Measurements from ENCODE around the gene C1QTNF7. TPM values are rescaled to one million over a fixed set of nuclear protein-coding genes. Genes with fewer than 3 reads are reported as not detected.

The C1QTNF7 gene
- total RNA-seq, 1 experiment from 2014 or later = 0.04 TPM

DNA sequence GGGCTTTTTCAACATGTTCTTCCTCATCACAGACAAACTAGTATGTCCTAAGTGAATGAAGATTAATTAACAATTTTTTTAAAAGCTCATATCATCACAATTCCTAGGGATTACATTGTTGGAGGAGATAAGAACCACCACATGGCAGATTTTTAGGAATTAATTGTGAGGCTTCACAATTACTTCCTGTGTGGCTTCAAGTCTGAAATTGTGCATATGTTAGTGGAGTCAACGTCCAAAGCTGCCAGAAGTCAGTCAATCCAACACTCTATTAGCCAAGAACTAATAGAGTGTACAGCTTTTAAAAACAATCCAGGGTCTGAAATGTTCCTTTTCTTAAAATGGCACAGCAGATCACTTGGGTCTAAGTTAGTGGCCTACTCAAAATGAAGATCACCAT is 49.3 kb upstream of the C1QTNF7 start (continued):
- TF ChIP-seq ZNF512 (CRISPR knock-in tag; IDR thresholded peaks at IDR 0.05; ENCODE audit: borderline replicate concordance) (no peak), ESRRA (CRISPR knock-in tag; IDR thresholded peaks at IDR 0.05; ENCODE audit: borderline replicate concordance) (no peak), MLX (CRISPR knock-in tag; IDR thresholded peaks at IDR 0.05) (no peak)

GRCh38 chr4:15381806-15382338 is 46.0 kb upstream of the C1QTNF7 start:
- Mint-ChIP-seq H3K4me3 (no peak overlapping the region), H3K9me3 (no peaks in the 10 kb centered on the region), H3K27ac (no peak overlapping the region), H3K36me3 (no peaks in the 10 kb centered on the region), H3K27me3 (ENCODE audit: low read depth) (no peaks in the 10 kb centered on the region), H3K4me1 (peaks cover 21% of the 10 kb centered on the region)
- POLR2A ChIA-PET = no interaction called here
- DNase-seq (ENCODE audit: low spot score) (no peak), ATAC-seq (no peak)
- TF ChIP-seq CDX4 (CRISPR knock-in tag; IDR thresholded peaks at IDR 0.05; ENCODE audit: borderline replicate concordance) (no peak), MYBL2 (CRISPR knock-in tag; IDR thresholded peaks at IDR 0.05) (no peak), FOXJ3 (CRISPR knock-in tag; IDR thresholded peaks at IDR 0.05; ENCODE audit: borderline replicate concordance) (no peak), SMAD4 (CRISPR knock-in tag; IDR thresholded peaks at IDR 0.05) (no peak), NFE2L1 (CRISPR knock-in tag; IDR thresholded peaks at IDR 0.05) (no peak), ZMAT4 (CRISPR knock-in tag; IDR thresholded peaks at IDR 0.05) (no peak), ZNF512 (CRISPR knock-in tag; IDR thresholded peaks at IDR 0.05; ENCODE audit: borderline replicate concordance) (no peak), JAZF1 (CRISPR knock-in tag; IDR thresholded peaks at IDR 0.05) (no peak)
- TF ChIP-seq, protein P1, sequence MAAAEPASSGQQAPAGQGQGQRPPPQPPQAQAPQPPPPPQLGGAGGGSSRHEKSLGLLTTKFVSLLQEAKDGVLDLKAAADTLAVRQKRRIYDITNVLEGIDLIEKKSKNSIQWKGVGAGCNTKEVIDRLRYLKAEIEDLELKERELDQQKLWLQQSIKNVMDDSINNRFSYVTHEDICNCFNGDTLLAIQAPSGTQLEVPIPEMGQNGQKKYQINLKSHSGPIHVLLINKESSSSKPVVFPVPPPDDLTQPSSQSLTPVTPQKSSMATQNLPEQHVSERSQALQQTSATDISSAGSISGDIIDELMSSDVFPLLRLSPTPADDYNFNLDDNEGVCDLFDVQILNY (CRISPR knock-in tag; IDR thresholded peaks at IDR 0.05) = no peak
- TF ChIP-seq, protein P2, sequence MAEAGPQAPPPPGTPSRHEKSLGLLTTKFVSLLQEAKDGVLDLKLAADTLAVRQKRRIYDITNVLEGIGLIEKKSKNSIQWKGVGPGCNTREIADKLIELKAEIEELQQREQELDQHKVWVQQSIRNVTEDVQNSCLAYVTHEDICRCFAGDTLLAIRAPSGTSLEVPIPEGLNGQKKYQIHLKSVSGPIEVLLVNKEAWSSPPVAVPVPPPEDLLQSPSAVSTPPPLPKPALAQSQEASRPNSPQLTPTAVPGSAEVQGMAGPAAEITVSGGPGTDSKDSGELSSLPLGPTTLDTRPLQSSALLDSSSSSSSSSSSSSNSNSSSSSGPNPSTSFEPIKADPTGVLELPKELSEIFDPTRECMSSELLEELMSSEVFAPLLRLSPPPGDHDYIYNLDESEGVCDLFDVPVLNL (CRISPR knock-in tag; IDR thresholded peaks at IDR 0.05; ENCODE audit: borderline replicate concordance, low read depth) = no peak
- TF ChIP-seq, protein P3, sequence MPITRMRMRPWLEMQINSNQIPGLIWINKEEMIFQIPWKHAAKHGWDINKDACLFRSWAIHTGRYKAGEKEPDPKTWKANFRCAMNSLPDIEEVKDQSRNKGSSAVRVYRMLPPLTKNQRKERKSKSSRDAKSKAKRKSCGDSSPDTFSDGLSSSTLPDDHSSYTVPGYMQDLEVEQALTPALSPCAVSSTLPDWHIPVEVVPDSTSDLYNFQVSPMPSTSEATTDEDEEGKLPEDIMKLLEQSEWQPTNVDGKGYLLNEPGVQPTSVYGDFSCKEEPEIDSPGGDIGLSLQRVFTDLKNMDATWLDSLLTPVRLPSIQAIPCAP (CRISPR knock-in tag; IDR thresholded peaks at IDR 0.05) = no peak
- CTCF ChIA-PET = no interaction called here

GRCh38 chr4:15382669-15383273 is 45.1 kb upstream of the C1QTNF7 start:
- Mint-ChIP-seq H3K4me3 (no peak overlapping the region), H3K9me3 (no peaks in the 10 kb centered on the region), H3K27ac (no peak overlapping the region), H3K27me3 (ENCODE audit: low read depth) (no peaks in the 10 kb centered on the region), H3K4me1 (peaks cover 12% of the 10 kb centered on the region), H3K36me3 (no peaks in the 10 kb centered on the region)
- ChIA-PET POLR2A (no interaction called here), CTCF (no interaction called here)
- DNase-seq (ENCODE audit: low spot score) (no peak), ATAC-seq (no peak)
- TF ChIP-seq NFE2L1 (CRISPR knock-in tag; IDR thresholded peaks at IDR 0.05) (no peak), AFF4 (CRISPR knock-in tag; IDR thresholded peaks at IDR 0.05; ENCODE audit: borderline replicate concordance) (no peak), MLX (CRISPR knock-in tag; IDR thresholded peaks at IDR 0.05) (no peak), ZNF121 (CRISPR knock-in tag; IDR thresholded peaks at IDR 0.05) (no peak), HMGA2 (CRISPR knock-in tag; IDR thresholded peaks at IDR 0.05) (no peak), JAZF1 (CRISPR knock-in tag; IDR thresholded peaks at IDR 0.05) (no peak), FOXK1 (CRISPR knock-in tag; IDR thresholded peaks at IDR 0.05) (no peak)
- TF ChIP-seq, protein P4, sequence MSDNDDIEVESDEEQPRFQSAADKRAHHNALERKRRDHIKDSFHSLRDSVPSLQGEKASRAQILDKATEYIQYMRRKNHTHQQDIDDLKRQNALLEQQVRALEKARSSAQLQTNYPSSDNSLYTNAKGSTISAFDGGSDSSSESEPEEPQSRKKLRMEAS (CRISPR knock-in tag; IDR thresholded peaks at IDR 0.05) = no peak

Measured in WTC11 (cell line).